MCF 10A (cell line): ENCODE measurements around the gene PUM2. TPM values are rescaled to one million over a fixed set of nuclear protein-coding genes. Genes with fewer than 3 reads are reported as not detected.
A peak's percentile ranks its signal among the peaks of the same experiment; 100 is the strongest.

Experiments
- BruUV-seq: library from RNA; stranded (reverse); fragments of 400-500 nt; replicated peaks from 2 replicates; lab custom pipeline; 2021; lab: Mats Ljungman, UMichigan
- CTCF ChIA-PET: fragments of 300-600 bp; sonication (Branson Sonifier 250); formaldehyde crosslinking; extraction: SDS; loops from one replicate; lab custom pipeline; 2021; ENCODE audit warnings: antibody characterized with exemption, inconsistent platforms; lab: Yijun Ruan, JAX
- POLR2A ChIA-PET: fragments of 300-600, 350-650 bp; sonication (Branson Sonifier 250); formaldehyde crosslinking; extraction: SDS; loops from one replicate; lab custom pipeline; 2020; ENCODE audit warnings: antibody characterized with exemption, inconsistent platforms; lab: Yijun Ruan, JAX
- DNase-seq: peaks from one replicate; pipeline ENCODE4 v3.0.0-alpha.2; 2018; ENCODE audit not compliant: unreplicated experiment
- H3K27ac Mint-ChIP-seq: one replicate; pipeline ENCODE4 v1.8.0; 2022; ENCODE audit warnings: mild to moderate bottlenecking, low read depth, mixed read lengths; ENCODE audit not compliant: unreplicated experiment
- H3K27me3 Mint-ChIP-seq: one replicate; pipeline ENCODE4 v1.8.0; 2022; ENCODE audit warnings: mixed read lengths; ENCODE audit not compliant: insufficient read depth, unreplicated experiment
- H3K36me3 Mint-ChIP-seq: one replicate; pipeline ENCODE4 v1.8.0; 2022; ENCODE audit warnings: mild to moderate bottlenecking, moderate library complexity, mixed read lengths; ENCODE audit not compliant: insufficient read depth, unreplicated experiment
- H3K4me1 Mint-ChIP-seq: one replicate; pipeline ENCODE4 v1.8.0; 2022; ENCODE audit warnings: mixed read lengths; ENCODE audit not compliant: insufficient read depth, unreplicated experiment
- H3K4me3 Mint-ChIP-seq: one replicate; pipeline ENCODE4 v1.8.0; 2022; ENCODE audit warnings: mild to moderate bottlenecking, moderate library complexity, mixed read lengths; ENCODE audit not compliant: unreplicated experiment
- H3K9me3 Mint-ChIP-seq: one replicate; pipeline ENCODE4 v1.8.0; 2022; ENCODE audit warnings: mixed read lengths; ENCODE audit not compliant: unreplicated experiment
- intact Hi-C: fragments of 100-400 bp; cut with micrococcal nuclease; formaldehyde crosslinking; loops from 2 replicates; pipeline ENCODE4 v1.14.1; 2022
- total RNA-seq: library from RNA; stranded (reverse); gene quantifications from 2 replicates; pipeline ENCODE4 v1.2.3, GENCODE V29; 2022
- TF ChIP-seq, protein P1 (sequence below): fragments of 200-600 bp; IDR thresholded peaks from one replicate; pipeline ENCODE4 v1.8.0; 2022; ENCODE audit warnings: antibody characterized with exemption, mild to moderate bottlenecking; ENCODE audit not compliant: unreplicated experiment

PUM2 gene
- total RNA-seq, 1 experiment from 2014 or later = 86.7 TPM

DNA sequence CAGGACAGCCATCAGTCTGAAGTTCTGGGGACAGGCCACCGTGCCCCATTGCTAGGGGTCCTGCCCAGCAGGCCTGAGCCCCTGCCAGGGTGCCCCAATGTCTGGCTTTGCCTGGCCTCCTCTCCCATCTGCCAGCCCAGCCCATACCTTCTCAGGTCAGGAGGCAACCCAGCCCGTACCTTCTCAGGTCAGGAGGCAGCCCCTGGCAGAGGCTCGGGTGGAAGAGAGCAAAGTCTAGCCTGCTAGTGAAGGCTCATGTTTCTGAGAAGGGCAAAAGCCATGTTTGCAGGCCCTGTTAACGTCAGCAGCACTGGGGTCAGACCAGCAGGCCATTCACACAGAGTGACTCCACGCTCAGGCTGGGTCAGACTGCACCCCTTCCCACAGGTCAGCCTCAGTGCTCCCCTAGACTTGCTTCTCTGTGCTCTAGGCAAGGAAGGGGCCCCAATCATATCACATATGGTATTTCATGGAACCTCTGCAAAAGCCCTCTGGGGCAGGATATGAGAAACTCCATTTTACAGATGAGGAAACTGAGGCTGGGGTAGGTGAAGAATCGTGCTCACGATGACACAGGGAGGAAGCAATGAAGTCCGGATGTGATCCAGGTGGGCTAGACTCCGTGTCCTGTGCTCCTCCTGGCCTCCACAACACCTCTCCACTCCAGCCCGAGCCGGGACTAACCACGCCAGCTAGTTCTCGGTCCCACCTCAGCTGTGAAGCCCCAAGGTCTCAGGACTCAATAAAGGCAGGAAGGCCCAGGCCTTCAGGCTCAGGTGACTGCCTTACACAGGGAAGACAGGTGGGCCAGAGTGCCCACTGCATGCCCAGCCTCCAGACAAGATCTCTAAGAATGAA, 135.2 kb downstream of the PUM2 start:
- intact Hi-C loops = no loop called here
- POLR2A ChIA-PET = interaction anchor here (0.9 to 13.0 kb wide), 9 partner anchors 7 to 164 kb away, joined by 3 to 222 read pairs (median 17); partner anchors contain the start of genes LAPTM4A and SDC1
- Mint-ChIP-seq H3K9me3 (no peaks in the 10 kb centered on the region), H3K36me3 (peaks cover 20% of the 10 kb centered on the region), H3K27me3 (no peaks in the 10 kb centered on the region), H3K4me1 (peaks cover 67% of the 10 kb centered on the region), H3K4me3 (no peak overlapping the region), H3K27ac (peak overlapping the region; percentile 88)
- TF ChIP-seq, protein P1, sequence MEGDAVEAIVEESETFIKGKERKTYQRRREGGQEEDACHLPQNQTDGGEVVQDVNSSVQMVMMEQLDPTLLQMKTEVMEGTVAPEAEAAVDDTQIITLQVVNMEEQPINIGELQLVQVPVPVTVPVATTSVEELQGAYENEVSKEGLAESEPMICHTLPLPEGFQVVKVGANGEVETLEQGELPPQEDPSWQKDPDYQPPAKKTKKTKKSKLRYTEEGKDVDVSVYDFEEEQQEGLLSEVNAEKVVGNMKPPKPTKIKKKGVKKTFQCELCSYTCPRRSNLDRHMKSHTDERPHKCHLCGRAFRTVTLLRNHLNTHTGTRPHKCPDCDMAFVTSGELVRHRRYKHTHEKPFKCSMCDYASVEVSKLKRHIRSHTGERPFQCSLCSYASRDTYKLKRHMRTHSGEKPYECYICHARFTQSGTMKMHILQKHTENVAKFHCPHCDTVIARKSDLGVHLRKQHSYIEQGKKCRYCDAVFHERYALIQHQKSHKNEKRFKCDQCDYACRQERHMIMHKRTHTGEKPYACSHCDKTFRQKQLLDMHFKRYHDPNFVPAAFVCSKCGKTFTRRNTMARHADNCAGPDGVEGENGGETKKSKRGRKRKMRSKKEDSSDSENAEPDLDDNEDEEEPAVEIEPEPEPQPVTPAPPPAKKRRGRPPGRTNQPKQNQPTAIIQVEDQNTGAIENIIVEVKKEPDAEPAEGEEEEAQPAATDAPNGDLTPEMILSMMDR = no peak
- no TSS peak for BruUV-seq
- CTCF ChIA-PET = interaction anchor here (0.5 to 5.8 kb wide), 10 partner anchors 8 to 111 kb away, joined by 3 to 32 read pairs (median 6); partner anchors contain the start of gene SDC1
- DNase-seq = no peak

GRCh38 chr2:20214566-20215182, 136.0 kb downstream of the PUM2 start:
- H3K27ac Mint-ChIP-seq = peak overlapping the region; percentile 88
- intact Hi-C loops = no loop called here
- H3K27me3 Mint-ChIP-seq = no peaks in the 10 kb centered on the region
- TF ChIP-seq, protein P1 = no peak
- no peaks in the 10 kb centered on the region for H3K9me3 Mint-ChIP-seq
- ChIA-PET POLR2A (interaction anchor here (0.7 to 13.0 kb wide), 9 partner anchors 9 to 163 kb away, joined by 3 to 222 read pairs (median 16); partner anchors contain the start of genes LAPTM4A and SDC1), CTCF (interaction anchor here (0.6 to 5.8 kb wide), 11 partner anchors 8 to 116 kb away, joined by 3 to 32 read pairs (median 4); partner anchors contain the start of gene SDC1)
- H3K4me1 Mint-ChIP-seq = peaks cover 71% of the 10 kb centered on the region
- peak overlapping the region; percentile 59 for H3K4me3 Mint-ChIP-seq
- BruUV-seq = no TSS peak
- no peak for DNase-seq
- peaks cover 16% of the 10 kb centered on the region for H3K36me3 Mint-ChIP-seq

DNA sequence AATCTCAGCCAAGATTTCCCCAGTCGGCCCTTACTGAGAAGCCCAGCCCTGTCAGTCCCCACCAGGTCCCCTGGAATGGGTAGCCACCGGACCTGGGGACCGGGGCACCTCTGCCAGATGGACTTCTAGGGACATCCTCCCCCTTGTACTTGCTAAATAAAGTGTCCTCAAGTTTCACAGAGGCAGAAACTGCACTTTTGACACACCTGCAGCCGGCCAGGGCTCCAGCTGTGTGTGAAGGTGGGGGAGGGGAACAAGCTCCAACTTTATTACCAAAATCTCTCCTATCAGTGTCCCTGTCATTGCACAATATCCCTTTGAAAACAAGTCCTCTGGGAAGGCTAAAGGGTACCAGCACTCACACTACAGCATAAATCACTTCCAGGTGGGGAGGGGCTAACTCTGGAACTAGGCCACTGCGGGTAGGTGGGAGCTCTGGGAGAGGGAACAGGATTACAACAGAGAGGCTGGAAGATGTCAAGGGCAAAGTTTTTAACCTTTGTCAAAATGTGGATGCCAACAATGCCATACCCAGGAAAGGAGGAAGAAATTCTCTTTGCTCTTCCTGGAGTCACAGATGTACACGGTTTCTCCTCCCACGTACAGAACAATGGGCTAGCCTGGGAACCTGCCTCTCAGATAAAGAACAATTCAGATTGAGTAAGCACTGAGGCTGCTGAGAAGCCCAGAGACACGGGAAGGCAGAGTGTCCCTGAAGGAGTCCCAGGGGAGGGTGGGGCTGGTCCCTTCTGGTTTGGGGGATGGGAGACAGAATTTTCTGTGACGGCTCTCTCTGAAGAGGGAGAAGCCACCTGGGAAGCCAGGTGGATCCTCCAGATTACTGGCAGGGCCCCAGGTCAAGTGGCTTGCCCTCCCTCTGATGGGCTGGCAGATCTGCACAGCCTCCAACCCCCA, 136.7 kb downstream of the PUM2 start:
- DNase-seq = peak; percentile 63
- intact Hi-C loops = no loop called here
- CTCF ChIA-PET = interaction anchor here (0.5 to 5.8 kb wide), 16 partner anchors 9 to 210 kb away, joined by 3 to 32 read pairs (median 4); partner anchors contain the start of gene SDC1

More for the DNA sequence above, 136.7 kb downstream of the PUM2 start:
- H3K4me1 Mint-ChIP-seq = peaks cover 72% of the 10 kb centered on the region
- H3K27me3 Mint-ChIP-seq = no peaks in the 10 kb centered on the region
- H3K4me3 Mint-ChIP-seq = peak overlapping the region; percentile 59
- peak overlapping the region; percentile 88 for H3K27ac Mint-ChIP-seq
- no peaks in the 10 kb centered on the region for H3K9me3 Mint-ChIP-seq
- TF ChIP-seq, protein P1 = no peak
- no TSS peak for BruUV-seq
- POLR2A ChIA-PET = interaction anchor here (0.6 to 13.0 kb wide), 17 partner anchors 10 to 267 kb away, joined by 3 to 222 read pairs (median 6); partner anchors contain the start of genes LAPTM4A and SDC1
- peaks cover 16% of the 10 kb centered on the region for H3K36me3 Mint-ChIP-seq
